ENCODE measurements around the gene IFT81. TPM values are rescaled to one million over a fixed set of nuclear protein-coding genes. Genes with fewer than 3 reads are reported as not detected.

The IFT81 gene
- total RNA-seq, 1 experiment from 2014 or later = 9.9 TPM

- H3K79me2 ChIP-seq (ENCODE audit: low read length) = no peaks in the 10 kb centered on the region
- DNase-seq = no peak
- H3K4me2 ChIP-seq (ENCODE audit: low read depth, low read length, poor library complexity, severe bottlenecking) = no peak overlapping the region
- H3K4me1 ChIP-seq (ENCODE audit: low read length) = peaks cover 16% of the 10 kb centered on the region
- H4K20me1 ChIP-seq (ENCODE audit: insufficient read depth, low read depth, low read length) = no peaks in the 10 kb centered on the region
- H2AFZ ChIP-seq (ENCODE audit: low read length) = no peak overlapping the region
- no peaks in the 10 kb centered on the region for H3K9me3 ChIP-seq (ENCODE audit: low read length)
- H3K4me3 ChIP-seq (ENCODE audit: low read length) = no peak overlapping the region
- H3K36me3 ChIP-seq (ENCODE audit: insufficient read depth, low read length) = no peaks in the 10 kb centered on the region
- H3K9ac ChIP-seq (ENCODE audit: low read length) = no peak overlapping the region
- no peaks in the 10 kb centered on the region for H3K27me3 ChIP-seq (ENCODE audit: low read length)
- H3K9me2 ChIP-seq (replicated peaks; ENCODE audit: insufficient read depth, low read length) = no peaks in the 10 kb centered on the region
- no peak overlapping the region for H3K27ac ChIP-seq (ENCODE audit: low read length)
Observed at GRCh38 chr12:110229409-110229808, 105.3 kb downstream of the IFT81 start.

DNA sequence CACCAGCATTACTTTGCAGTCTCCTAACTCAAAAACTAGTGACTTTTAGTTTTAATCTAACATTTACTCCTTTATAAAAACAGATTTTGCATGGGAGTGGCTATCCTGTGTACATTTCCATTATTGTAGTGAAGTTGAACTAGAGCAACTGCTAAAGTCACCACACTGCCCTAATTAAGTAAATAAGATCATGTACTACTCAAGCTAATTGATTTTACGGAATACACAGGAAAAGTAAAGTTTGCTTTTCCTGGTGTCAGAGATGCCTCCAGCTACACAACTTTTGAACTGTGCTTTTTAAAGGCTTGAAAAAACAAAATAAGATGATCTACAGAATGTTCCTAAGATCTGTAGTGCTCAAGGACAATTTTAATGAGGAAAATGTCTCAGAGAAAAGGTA lies 106.5 kb downstream of the IFT81 start:
- no peak for DNase-seq
- Histone ChIP-seq H3K9ac (ENCODE audit: low read length) (no peak overlapping the region), H3K27ac (ENCODE audit: low read length) (no peak overlapping the region), H2AFZ (ENCODE audit: low read length) (no peak overlapping the region), H4K20me1 (ENCODE audit: insufficient read depth, low read depth, low read length) (no peaks in the 10 kb centered on the region), H3K4me1 (ENCODE audit: low read length) (peaks cover 16% of the 10 kb centered on the region), H3K9me3 (ENCODE audit: low read length) (no peaks in the 10 kb centered on the region), H3K4me3 (ENCODE audit: low read length) (no peak overlapping the region), H3K4me2 (ENCODE audit: low read depth, low read length, poor library complexity, severe bottlenecking) (no peak overlapping the region), H3K36me3 (ENCODE audit: insufficient read depth, low read length) (no peaks in the 10 kb centered on the region), H3K79me2 (ENCODE audit: low read length) (no peaks in the 10 kb centered on the region), H3K27me3 (ENCODE audit: low read length) (no peaks in the 10 kb centered on the region), H3K9me2 (replicated peaks; ENCODE audit: insufficient read depth, low read length) (no peaks in the 10 kb centered on the region)

- peaks cover 16% of the 10 kb centered on the region for H3K4me1 ChIP-seq (ENCODE audit: low read length)
- DNase-seq = no peak
- no peak overlapping the region for H3K27ac ChIP-seq (ENCODE audit: low read length)
- H3K79me2 ChIP-seq (ENCODE audit: low read length) = no peaks in the 10 kb centered on the region
- no peaks in the 10 kb centered on the region for H3K27me3 ChIP-seq (ENCODE audit: low read length)
- H3K9me3 ChIP-seq (ENCODE audit: low read length) = no peaks in the 10 kb centered on the region
- H3K4me2 ChIP-seq (ENCODE audit: low read depth, low read length, poor library complexity, severe bottlenecking) = no peak overlapping the region
- H2AFZ ChIP-seq (ENCODE audit: low read length) = no peak overlapping the region
- H3K9me2 ChIP-seq (replicated peaks; ENCODE audit: insufficient read depth, low read length) = no peaks in the 10 kb centered on the region
- no peak overlapping the region for H3K9ac ChIP-seq (ENCODE audit: low read length)
- no peak overlapping the region for H3K4me3 ChIP-seq (ENCODE audit: low read length)
- no peaks in the 10 kb centered on the region for H4K20me1 ChIP-seq (ENCODE audit: insufficient read depth, low read depth, low read length)
- H3K36me3 ChIP-seq (ENCODE audit: insufficient read depth, low read length) = no peaks in the 10 kb centered on the region
Observed at GRCh38 chr12:110233212-110233903, 109.2 kb downstream of the IFT81 start.

DNA sequence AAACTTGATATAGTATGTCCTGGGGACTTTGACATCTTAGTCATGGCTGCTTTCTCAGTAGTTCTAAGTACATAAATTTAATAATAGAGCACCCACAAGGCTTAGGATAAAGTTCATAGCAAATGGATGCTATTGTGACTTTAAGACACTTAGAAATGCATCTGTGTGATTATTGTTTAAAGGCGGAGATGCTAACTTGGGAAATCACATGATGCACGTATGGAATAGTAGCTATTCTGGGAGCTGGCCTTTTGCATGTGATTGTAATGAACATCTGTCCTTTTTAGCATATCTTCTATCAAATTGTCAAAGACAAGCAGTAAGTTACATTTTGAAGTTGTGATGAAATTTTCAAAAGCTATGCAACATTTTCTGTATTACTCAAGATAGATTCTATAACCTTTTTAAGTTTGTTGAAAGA lies 110.2 kb downstream of the IFT81 start:
- Histone ChIP-seq H3K4me2 (ENCODE audit: low read depth, low read length, poor library complexity, severe bottlenecking) (no peak overlapping the region), H2AFZ (ENCODE audit: low read length) (no peak overlapping the region; the same call in 1 of the 2 replicates), H3K36me3 (ENCODE audit: insufficient read depth, low read length) (no peaks in the 10 kb centered on the region)

DNA sequence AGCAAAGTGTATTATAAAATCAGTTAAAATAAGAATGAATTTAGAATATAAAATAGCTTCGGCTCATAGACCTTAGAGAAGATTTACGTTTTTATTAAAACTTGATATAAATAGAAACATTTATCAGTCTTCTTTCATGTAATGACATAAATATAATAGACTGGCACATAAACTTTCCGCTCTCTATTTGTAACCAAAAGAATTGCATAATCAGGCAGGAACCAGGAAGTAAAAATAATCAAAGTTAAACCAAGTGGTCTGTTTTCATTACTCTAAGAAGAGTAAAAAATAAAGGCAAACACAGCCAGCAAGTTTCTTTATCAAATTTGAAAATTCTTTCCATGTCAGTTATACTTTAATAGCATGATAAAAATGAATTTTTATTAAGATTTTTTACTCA lies 110.6 kb downstream of the IFT81 start:
- Histone ChIP-seq H3K4me2 (ENCODE audit: low read depth, low read length, poor library complexity, severe bottlenecking) (no peak overlapping the region), H3K4me3 (ENCODE audit: low read length) (no peak overlapping the region), H3K9me2 (replicated peaks; ENCODE audit: insufficient read depth, low read length) (no peaks in the 10 kb centered on the region), H3K36me3 (ENCODE audit: insufficient read depth, low read length) (no peaks in the 10 kb centered on the region), H3K27ac (ENCODE audit: low read length) (no peak overlapping the region), H4K20me1 (ENCODE audit: insufficient read depth, low read depth, low read length) (no peaks in the 10 kb centered on the region), H3K27me3 (ENCODE audit: low read length) (no peaks in the 10 kb centered on the region), H3K79me2 (ENCODE audit: low read length) (no peaks in the 10 kb centered on the region), H3K4me1 (ENCODE audit: low read length) (peaks cover 11% of the 10 kb centered on the region), H3K9ac (ENCODE audit: low read length) (no peak overlapping the region), H2AFZ (ENCODE audit: low read length) (no peak overlapping the region), H3K9me3 (ENCODE audit: low read length) (no peaks in the 10 kb centered on the region)
- no peak for DNase-seq

More for the DNA sequence above, 110.2 kb downstream of the IFT81 start:
- H3K27me3 ChIP-seq (ENCODE audit: low read length) = no peaks in the 10 kb centered on the region
- H3K27ac ChIP-seq (ENCODE audit: low read length) = no peak overlapping the region
- peaks cover 16% of the 10 kb centered on the region for H3K4me1 ChIP-seq (ENCODE audit: low read length)
- no peaks in the 10 kb centered on the region for H3K9me2 ChIP-seq (replicated peaks; ENCODE audit: insufficient read depth, low read length)
- H3K79me2 ChIP-seq (ENCODE audit: low read length) = no peaks in the 10 kb centered on the region
- H3K4me3 ChIP-seq (ENCODE audit: low read length) = no peak overlapping the region
- DNase-seq = no peak
- no peaks in the 10 kb centered on the region for H4K20me1 ChIP-seq (ENCODE audit: insufficient read depth, low read depth, low read length)
- H3K9ac ChIP-seq (ENCODE audit: low read length) = no peak overlapping the region
- no peaks in the 10 kb centered on the region for H3K9me3 ChIP-seq (ENCODE audit: low read length)

DNA sequence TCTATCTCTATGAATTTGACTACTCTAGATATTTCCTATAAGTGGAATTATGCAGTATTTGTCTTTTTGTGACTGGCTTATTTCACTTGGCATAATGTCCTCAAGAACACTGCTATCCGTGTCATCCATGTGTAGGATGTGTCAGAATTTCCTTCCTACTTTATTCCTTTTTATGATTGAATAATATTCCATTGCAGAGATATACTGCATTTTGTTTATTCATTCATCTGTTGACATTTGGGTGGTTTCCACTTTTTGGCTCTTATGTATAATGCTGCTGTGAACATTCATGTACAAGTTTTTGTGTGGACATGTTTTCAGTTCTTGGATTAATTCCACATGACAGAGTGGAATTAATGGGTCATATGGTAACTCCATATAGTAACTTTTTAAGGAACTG lies 111.2 kb downstream of the IFT81 start:
- Histone ChIP-seq H3K9ac (ENCODE audit: low read length) (no peak overlapping the region), H4K20me1 (ENCODE audit: insufficient read depth, low read depth, low read length) (no peaks in the 10 kb centered on the region), H3K4me3 (ENCODE audit: low read length) (no peak overlapping the region), H2AFZ (ENCODE audit: low read length) (no peak overlapping the region), H3K27ac (ENCODE audit: low read length) (no peak overlapping the region), H3K79me2 (ENCODE audit: low read length) (no peaks in the 10 kb centered on the region), H3K9me2 (replicated peaks; ENCODE audit: insufficient read depth, low read length) (no peaks in the 10 kb centered on the region), H3K4me2 (ENCODE audit: low read depth, low read length, poor library complexity, severe bottlenecking) (no peak overlapping the region), H3K9me3 (ENCODE audit: low read length) (no peaks in the 10 kb centered on the region), H3K36me3 (ENCODE audit: insufficient read depth, low read length) (no peaks in the 10 kb centered on the region), H3K4me1 (ENCODE audit: low read length) (peaks cover 11% of the 10 kb centered on the region), H3K27me3 (ENCODE audit: low read length) (no peaks in the 10 kb centered on the region)
- no peak for DNase-seq

GRCh38 chr12:110243227-110243626 lies 119.1 kb downstream of the IFT81 start:
- Histone ChIP-seq H3K36me3 (ENCODE audit: insufficient read depth, low read length) (no peaks in the 10 kb centered on the region), H2AFZ (ENCODE audit: low read length) (no peak overlapping the region), H3K9me3 (ENCODE audit: low read length) (no peaks in the 10 kb centered on the region), H3K9ac (ENCODE audit: low read length) (no peak overlapping the region), H3K4me1 (ENCODE audit: low read length) (peaks cover 5% of the 10 kb centered on the region), H3K9me2 (replicated peaks; ENCODE audit: insufficient read depth, low read length) (no peaks in the 10 kb centered on the region), H3K79me2 (ENCODE audit: low read length) (no peaks in the 10 kb centered on the region), H3K4me2 (ENCODE audit: low read depth, low read length, poor library complexity, severe bottlenecking) (no peak overlapping the region), H3K27ac (ENCODE audit: low read length) (no peak overlapping the region), H4K20me1 (ENCODE audit: insufficient read depth, low read depth, low read length) (no peaks in the 10 kb centered on the region), H3K4me3 (ENCODE audit: low read length) (no peak overlapping the region), H3K27me3 (ENCODE audit: low read length) (no peaks in the 10 kb centered on the region)
- no peak for DNase-seq

DNA sequence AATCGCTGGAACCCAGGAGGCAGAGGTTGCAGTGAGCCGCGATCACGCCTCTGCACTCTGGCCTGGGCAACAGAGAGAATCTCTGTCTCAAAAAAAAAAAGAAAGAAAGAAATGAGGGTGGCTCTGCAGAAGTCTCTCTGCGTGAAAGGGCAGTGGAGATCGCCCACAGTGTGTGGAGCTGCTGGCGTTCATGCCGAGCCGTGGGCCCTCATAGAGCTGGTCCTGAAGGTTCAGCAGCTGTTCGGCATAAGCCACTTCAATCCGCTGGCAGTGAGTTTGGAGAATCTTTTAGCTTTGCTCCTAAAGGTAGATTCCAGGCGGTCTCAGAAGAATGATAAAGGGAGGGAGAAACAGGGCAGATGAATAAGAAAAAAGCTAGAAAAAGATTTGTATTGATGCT lies 120.2 kb downstream of the IFT81 start:
- Histone ChIP-seq H3K4me2 (ENCODE audit: low read depth, low read length, poor library complexity, severe bottlenecking) (no peak overlapping the region), H3K79me2 (ENCODE audit: low read length) (no peaks in the 10 kb centered on the region), H3K4me1 (ENCODE audit: low read length) (peaks cover 5% of the 10 kb centered on the region), H3K9me3 (ENCODE audit: low read length) (no peaks in the 10 kb centered on the region), H3K4me3 (ENCODE audit: low read length) (no peak overlapping the region), H4K20me1 (ENCODE audit: insufficient read depth, low read depth, low read length) (no peaks in the 10 kb centered on the region), H3K9ac (ENCODE audit: low read length) (no peak overlapping the region), H3K27me3 (ENCODE audit: low read length) (no peaks in the 10 kb centered on the region), H2AFZ (ENCODE audit: low read length) (no peak overlapping the region), H3K27ac (ENCODE audit: low read length) (no peak overlapping the region), H3K36me3 (ENCODE audit: insufficient read depth, low read length) (no peaks in the 10 kb centered on the region), H3K9me2 (replicated peaks; ENCODE audit: insufficient read depth, low read length) (no peaks in the 10 kb centered on the region)
- no peak for DNase-seq
